Transverse colon (tissue), 4 donors: ENCODE measurements around the gene GJB5. TPM values are rescaled to one million over a fixed set of nuclear protein-coding genes. Genes with fewer than 3 reads are reported as not detected.

Experiments
- DNase-seq: peaks from one replicate; pipeline ENCODE4 v3.0.0-alpha.2; 2019
- H3K27ac ChIP-seq, 4 donors: fragments of 200-600 bp; sonication (generic); 2 replicates each; pipeline ENCODE4 v1.5.1; 2016 to 2018; ENCODE audit warnings: inconsistent platforms in 4 of 4
- H3K27me3 ChIP-seq: fragments of 200-600 bp; sonication (generic); 2 replicates; pipeline ENCODE4 v1.5.1; 2017; ENCODE audit warnings: inconsistent platforms
- H3K36me3 ChIP-seq, 4 donors: fragments of 200-600 bp; sonication (generic); 2 replicates each; pipeline ENCODE4 v1.5.1; 2017 to 2019; ENCODE audit warnings: inconsistent platforms in 4 of 4
- H3K4me1 ChIP-seq, 4 donors: fragments of 200-600 bp; sonication (generic); 2 replicates each; pipeline ENCODE4 v1.5.1; 2017 to 2020; ENCODE audit warnings: inconsistent platforms in 4 of 4
- H3K4me3 ChIP-seq, 4 donors: fragments of 200-600 bp; sonication (generic); 1 replicate in 1 of 4; 2 replicates in 3 of 4; pipeline versions ENCODE4 v1.5.1 to v1.6.1; 2017 to 2019; ENCODE audit warnings: inconsistent platforms in 4 of 4
- H3K9me3 ChIP-seq, 2 donors: fragments of 200-600 bp; sonication (generic); 2 replicates each; pipeline ENCODE4 v1.5.1; 2017 to 2019; ENCODE audit warnings: inconsistent platforms in 2 of 2
- CTCF ChIP-seq, 5 experiments: fragments of 200-600 bp in 3 of 5; fragments of 450-650 bp in 2 of 5; sonication (generic) in 3 of 5; IDR thresholded peaks; 1 replicate in 2 of 5; 2 replicates in 3 of 5; pipeline ENCODE4 v1.5.1; 2016 to 2017; ENCODE audit warnings: antibody characterized with exemption in 5 of 5, inconsistent platforms in 3 of 5, mild to moderate bottlenecking in 2 of 5, moderate library complexity in 1 of 5
- EP300 ChIP-seq: sonication (generic); formaldehyde crosslinking; IDR thresholded peaks from one replicate; pipeline ENCODE4 v1.6.1; 2017; ENCODE audit warnings: antibody characterized with exemption, low read depth
- POLR2A ChIP-seq: fragments of 450-650 bp; IDR thresholded peaks from one replicate; pipeline ENCODE4 v1.6.1; 2016; ENCODE audit warnings: antibody characterized with exemption, mild to moderate bottlenecking, moderate library complexity
- POLR2AphosphoS5 ChIP-seq, 3 donors: sonication (generic); formaldehyde crosslinking; IDR thresholded peaks; one replicate each; pipeline ENCODE4 v1.6.1; 2016; ENCODE audit warnings: antibody characterized with exemption in 3 of 3
- WGBS, 2 donors: methylation state at CpG; one replicate each; pipeline ENCODE4 v1.1.5; 2018; ENCODE audit warnings: low coverage in 1 of 2; 5-methylcytosine and 5-hydroxymethylcytosine counted together
- in situ Hi-C, 4 donors: fragments of 200-750 bp; cut with MboI; loops; one replicate each; pipeline versions ENCODE4 v1.15.0 to v1.15.1; 2017; ENCODE audit warnings: low sequenced_read_pairs in 3 of 4, low pct_ligation_motif_present in 1 of 4, low pct_unique_long_range_greater_than_20kb in 1 of 4
- intact Hi-C: fragments of 100-400 bp; cut with DNase I; formaldehyde crosslinking; loops from one replicate; pipeline ENCODE4 v1.15.1; 2023; ENCODE audit warnings: low total_unique reads
- total RNA-seq, 4 donors: library from RNA; depleted of rRNA; stranded (reverse); fragments of >200 nt; gene quantifications; one replicate each; pipeline ENCODE4 v1.1.0, GENCODE V29; 2016

The GJB5 gene
- total RNA-seq, 4 donors from 2014 or later = not detected

DNA sequence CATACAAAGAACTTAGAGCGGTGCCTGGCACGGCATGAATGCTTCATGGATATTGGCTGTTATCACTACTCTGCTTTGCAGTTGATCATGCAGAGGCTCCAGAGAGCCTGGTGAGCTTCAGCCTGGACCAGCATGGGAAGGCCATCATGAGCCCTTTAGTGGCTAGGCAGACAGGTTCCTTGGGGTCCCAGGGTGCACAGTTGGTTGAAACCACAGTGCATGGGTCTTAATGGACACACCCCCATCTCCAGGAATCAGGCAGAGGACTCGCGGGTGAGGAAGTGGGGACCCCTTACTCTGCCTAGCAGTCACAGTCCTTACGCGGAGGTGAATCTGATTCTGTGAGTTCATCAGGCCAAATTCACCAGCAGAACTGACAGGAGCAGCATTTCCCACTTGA is 1.1 kb downstream of the GJB5 start:
- in situ Hi-C loops (no loop called here), intact Hi-C loops (no loop called here)
- H3K4me3 ChIP-seq = no peak overlapping the region
- no peak overlapping the region for H3K27ac ChIP-seq
- no peak for DNase-seq
- H3K4me1 ChIP-seq = no peaks in the 10 kb centered on the region
- no peaks in the 10 kb centered on the region for H3K9me3 ChIP-seq
- no peak for TF ChIP-seq CTCF (IDR thresholded peaks at IDR 0.05)
- no peak for TF ChIP-seq POLR2AphosphoS5 (IDR thresholded peaks at IDR 0.05)
- no peak for TF ChIP-seq EP300
- TF ChIP-seq POLR2A = no peak
- no peaks in the 10 kb centered on the region for H3K27me3 ChIP-seq
- no peaks in the 10 kb centered on the region for H3K36me3 ChIP-seq
- WGBS, 2 donors = 94 to 100% methylated on average over 2 to 6 of the region's 6 CpGs

- no peak overlapping the region for H3K27ac ChIP-seq
- H3K9me3 ChIP-seq = no peaks in the 10 kb centered on the region
- no peak overlapping the region for H3K4me3 ChIP-seq
- DNase-seq = no peak
- TF ChIP-seq POLR2AphosphoS5 (IDR thresholded peaks at IDR 0.05) (no peak), CTCF (IDR thresholded peaks at IDR 0.05) (no peak), POLR2A (no peak), EP300 (no peak)
- WGBS, 2 donors = 90% methylated on average over 20 of the region's 21 CpGs; no CpG with 5 or more reads in 1 of the 2 donors
- H3K4me1 ChIP-seq = no peaks in the 10 kb centered on the region
- no peaks in the 10 kb centered on the region for H3K36me3 ChIP-seq
- H3K27me3 ChIP-seq = no peaks in the 10 kb centered on the region
- intact Hi-C loops = no loop called here
- in situ Hi-C loops = no loop called here
Measured at GRCh38 chr1:34757386-34757785, 2.5 kb downstream of the GJB5 start.

- in situ Hi-C loops = no loop called here
- DNase-seq = no peak
- H3K4me3 ChIP-seq = no peak overlapping the region
- intact Hi-C loops = no loop called here
- H3K4me1 ChIP-seq = no peaks in the 10 kb centered on the region
- H3K36me3 ChIP-seq = no peaks in the 10 kb centered on the region
- 71% methylated on average over 4 of the region's 4 CpGs; no CpG with 5 or more reads in 1 of the 2 donors for WGBS, 2 donors
- no peaks in the 10 kb centered on the region for H3K27me3 ChIP-seq
- no peak for TF ChIP-seq EP300
- no peak for TF ChIP-seq POLR2AphosphoS5 (IDR thresholded peaks at IDR 0.05)
- TF ChIP-seq POLR2A = no peak
- TF ChIP-seq CTCF (IDR thresholded peaks at IDR 0.05) = no peak
- H3K9me3 ChIP-seq = no peaks in the 10 kb centered on the region
- H3K27ac ChIP-seq = no peak overlapping the region
Measured at GRCh38 chr1:34758751-34759150, 3.9 kb downstream of the GJB5 start.

- Histone ChIP-seq H3K27me3 (peaks cover 3% of the 10 kb centered on the region), H3K4me1 (no peaks in the 10 kb centered on the region), H3K27ac (no peak within 1 kb of the TSS), H3K36me3 (no peaks in the 10 kb centered on the region), H3K9me3 (no peaks in the 10 kb centered on the region), H3K4me3 (no peak within 1 kb of the TSS)
- intact Hi-C loops (no loop called here), in situ Hi-C loops (no loop called here)
- 41 to 59% methylated on average over 3 to 10 of the region's 10 CpGs for WGBS, 2 donors
- DNase-seq = no peak
- TF ChIP-seq CTCF (IDR thresholded peaks at IDR 0.05) = no peak
- TF ChIP-seq POLR2A = no peak
- no peak for TF ChIP-seq POLR2AphosphoS5 (IDR thresholded peaks at IDR 0.05)
- TF ChIP-seq EP300 = no peak
Measured at GRCh38 chr1:34759503-34760357, 4.9 kb downstream of the GJB5 start, which contains the start of gene GJB4. GJB4 (plus strand) TSS chr1:34759740; CDS start chr1:34761255, 1,515 bp downstream.
